Measurements from ENCODE around the gene ATP1B3. TPM values are rescaled to one million over a fixed set of nuclear protein-coding genes. Genes with fewer than 3 reads are reported as not detected.
A peak's percentile ranks its signal among the peaks of the same experiment; 100 is the strongest.
"Not testable (repeated sequence)": the region's sequence is repeated elsewhere in the genome, so short reads cannot be mapped to it uniquely, and the experiment has no call there.

Gene ATP1B3
- total RNA-seq, 1 donor from 2014 or later, result 127 TPM

GRCh38 chr3:141878326-141878725 is 1.9 kb downstream of the ATP1B3 start:
- H3K9me3 Mint-ChIP-seq, result no peaks in the 10 kb centered on the region
- H3K36me3 Mint-ChIP-seq, result peaks cover 12% of the 10 kb centered on the region
- no peak for TF ChIP-seq CTCF (conservative IDR thresholded peaks at IDR 0.05)
- peaks cover 20% of the 10 kb centered on the region for H3K4me1 Mint-ChIP-seq (ENCODE audit: unreplicated experiment)
- H3K27ac Mint-ChIP-seq, result peak overlapping the region; percentile 95
- peak overlapping the region; percentile 92 for H3K4me3 Mint-ChIP-seq
- DNase-seq (ENCODE audit: extremely low spot score, unreplicated experiment), result no peak
- H3K27me3 Mint-ChIP-seq, result no peaks in the 10 kb centered on the region

- Mint-ChIP-seq H3K4me1 (ENCODE audit: unreplicated experiment) (peaks cover 20% of the 10 kb centered on the region), H3K27ac (peak overlapping the region; percentile 95), H3K9me3 (no peaks in the 10 kb centered on the region), H3K27me3 (no peaks in the 10 kb centered on the region), H3K36me3 (peaks cover 12% of the 10 kb centered on the region), H3K4me3 (peak overlapping the region; percentile 92)
- DNase-seq (ENCODE audit: extremely low spot score, unreplicated experiment), result no peak
- no peak for TF ChIP-seq CTCF (conservative IDR thresholded peaks at IDR 0.05)
Measured at GRCh38 chr3:141878817-141879216, 2.4 kb downstream of the ATP1B3 start.

- no peak for DNase-seq (ENCODE audit: extremely low spot score, unreplicated experiment)
- Mint-ChIP-seq H3K4me1 (ENCODE audit: unreplicated experiment) (peaks cover 16% of the 10 kb centered on the region), H3K4me3 (no peak overlapping the region), H3K36me3 (peaks cover 28% of the 10 kb centered on the region), H3K9me3 (no peaks in the 10 kb centered on the region), H3K27ac (no peak overlapping the region), H3K27me3 (no peaks in the 10 kb centered on the region)
- TF ChIP-seq CTCF (conservative IDR thresholded peaks at IDR 0.05), result no peak
Measured at GRCh38 chr3:141881702-141882101, 5.3 kb downstream of the ATP1B3 start.

GRCh38 chr3:141887051-141887450 is 10.6 kb downstream of the ATP1B3 start:
- peaks cover 7% of the 10 kb centered on the region for H3K9me3 Mint-ChIP-seq
- DNase-seq (ENCODE audit: extremely low spot score, unreplicated experiment), result no peak
- no peaks in the 10 kb centered on the region for H3K27me3 Mint-ChIP-seq
- TF ChIP-seq CTCF (conservative IDR thresholded peaks at IDR 0.05), result no peak
- peaks cover 36% of the 10 kb centered on the region for H3K36me3 Mint-ChIP-seq
- H3K4me3 Mint-ChIP-seq, result no peak overlapping the region
- H3K4me1 Mint-ChIP-seq (ENCODE audit: unreplicated experiment), result peaks cover 4% of the 10 kb centered on the region
- no peak overlapping the region for H3K27ac Mint-ChIP-seq

GRCh38 chr3:141888548-141888947 is 12.1 kb downstream of the ATP1B3 start:
- Mint-ChIP-seq H3K27ac (peak overlapping the region; percentile 23), H3K36me3 (peaks cover 36% of the 10 kb centered on the region)
- not testable (repeated sequence) for DNase-seq (ENCODE audit: extremely low spot score, unreplicated experiment); H3K4me3 Mint-ChIP-seq; H3K4me1 Mint-ChIP-seq (ENCODE audit: unreplicated experiment); H3K9me3 Mint-ChIP-seq; H3K27me3 Mint-ChIP-seq

GRCh38 chr3:141894524-141895176 is 18.2 kb downstream of the ATP1B3 start:
- H3K4me1 Mint-ChIP-seq (ENCODE audit: unreplicated experiment), result peaks cover 8% of the 10 kb centered on the region
- no peaks in the 10 kb centered on the region for H3K27me3 Mint-ChIP-seq
- H3K27ac Mint-ChIP-seq, result peak overlapping the region; percentile 26
- peaks cover 4% of the 10 kb centered on the region for H3K9me3 Mint-ChIP-seq
- H3K36me3 Mint-ChIP-seq, result peaks cover 31% of the 10 kb centered on the region
- no peak for TF ChIP-seq CTCF (conservative IDR thresholded peaks at IDR 0.05)
- H3K4me3 Mint-ChIP-seq, result no peak overlapping the region
- DNase-seq (ENCODE audit: extremely low spot score, unreplicated experiment), result no peak
